GM13977 (cell line): Measurements from ENCODE around the gene PPIL1.

ENCODE experiments used
- DNase-seq: peaks from one replicate; pipeline ENCODE4 v3.0.0; 2012; ENCODE audit warnings: low spot score
- in situ Hi-C: fragments of 300-500 bp; cut with MboI; formaldehyde crosslinking; loops from one replicate; pipeline ENCODE4 v1.12.0; 2022; ENCODE audit warnings: low sequenced_read_pairs, low pct_unique_long_range_greater_than_20kb, mixed read lengths, inconsistent platforms; ENCODE audit not compliant: unreplicated experiment
- TF ChIP-seq, protein P1 (sequence below): IDR thresholded peaks from 2 replicates; pipeline ENCODE4 v1.5.1; 2012; ENCODE audit warnings: mild to moderate bottlenecking, control low read depth; ENCODE audit not compliant: insufficient read depth; ENCODE audit errors: extremely low read depth, missing control alignments

The PPIL1 gene

GRCh38 chr6:36837022-36837339 is 37.6 kb downstream of the PPIL1 start:
- no peak for DNase-seq
- TF ChIP-seq, protein P1, sequence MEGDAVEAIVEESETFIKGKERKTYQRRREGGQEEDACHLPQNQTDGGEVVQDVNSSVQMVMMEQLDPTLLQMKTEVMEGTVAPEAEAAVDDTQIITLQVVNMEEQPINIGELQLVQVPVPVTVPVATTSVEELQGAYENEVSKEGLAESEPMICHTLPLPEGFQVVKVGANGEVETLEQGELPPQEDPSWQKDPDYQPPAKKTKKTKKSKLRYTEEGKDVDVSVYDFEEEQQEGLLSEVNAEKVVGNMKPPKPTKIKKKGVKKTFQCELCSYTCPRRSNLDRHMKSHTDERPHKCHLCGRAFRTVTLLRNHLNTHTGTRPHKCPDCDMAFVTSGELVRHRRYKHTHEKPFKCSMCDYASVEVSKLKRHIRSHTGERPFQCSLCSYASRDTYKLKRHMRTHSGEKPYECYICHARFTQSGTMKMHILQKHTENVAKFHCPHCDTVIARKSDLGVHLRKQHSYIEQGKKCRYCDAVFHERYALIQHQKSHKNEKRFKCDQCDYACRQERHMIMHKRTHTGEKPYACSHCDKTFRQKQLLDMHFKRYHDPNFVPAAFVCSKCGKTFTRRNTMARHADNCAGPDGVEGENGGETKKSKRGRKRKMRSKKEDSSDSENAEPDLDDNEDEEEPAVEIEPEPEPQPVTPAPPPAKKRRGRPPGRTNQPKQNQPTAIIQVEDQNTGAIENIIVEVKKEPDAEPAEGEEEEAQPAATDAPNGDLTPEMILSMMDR, result no peak
- in situ Hi-C loops, result no loop called here

- in situ Hi-C loops, result no loop called here
- no peak for DNase-seq
- TF ChIP-seq, protein P1, result no peak
These were observed 38.2 kb downstream of the PPIL1 start for GRCh38 chr6:36836111-36837021.

DNA sequence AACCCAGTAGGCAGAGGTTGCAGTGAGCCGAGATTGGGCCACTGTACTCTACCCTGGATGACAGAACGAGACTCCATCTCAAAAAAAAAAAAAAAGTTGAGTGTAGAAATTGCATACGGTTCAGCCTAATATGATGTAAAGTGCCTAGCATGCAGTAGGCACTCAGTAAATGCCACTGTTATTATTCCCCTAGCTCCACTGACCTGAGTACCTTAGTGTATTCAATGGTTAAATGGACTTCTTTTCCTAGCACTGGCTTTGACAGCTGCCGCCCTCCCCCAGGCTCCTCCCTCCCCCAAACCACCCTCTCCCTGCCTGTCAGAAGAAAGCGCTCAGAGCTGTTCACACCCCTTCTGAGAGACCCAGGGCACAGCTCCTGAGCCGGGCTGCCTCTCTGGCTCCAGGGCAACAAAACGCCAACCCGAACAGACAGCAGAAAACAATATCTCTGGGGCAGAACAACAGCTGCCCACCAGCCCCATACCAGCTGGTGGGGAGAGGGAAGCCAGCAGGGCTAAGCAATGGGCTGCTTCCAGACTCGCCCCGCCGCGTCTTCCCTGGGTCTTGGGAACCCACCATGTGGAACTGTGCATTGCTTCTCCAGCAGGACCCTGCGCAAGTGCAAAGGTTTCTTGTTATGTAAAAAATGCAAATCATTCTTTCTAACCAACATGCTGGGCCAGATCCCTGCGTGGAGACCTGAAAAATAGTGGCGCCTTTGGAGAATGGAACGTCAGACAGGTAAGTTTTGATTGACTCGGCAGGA is 39.8 kb downstream of the PPIL1 start:
- TF ChIP-seq, protein P1, result no peak
- DNase-seq, result no peak
- in situ Hi-C loops, result no loop called here

DNA sequence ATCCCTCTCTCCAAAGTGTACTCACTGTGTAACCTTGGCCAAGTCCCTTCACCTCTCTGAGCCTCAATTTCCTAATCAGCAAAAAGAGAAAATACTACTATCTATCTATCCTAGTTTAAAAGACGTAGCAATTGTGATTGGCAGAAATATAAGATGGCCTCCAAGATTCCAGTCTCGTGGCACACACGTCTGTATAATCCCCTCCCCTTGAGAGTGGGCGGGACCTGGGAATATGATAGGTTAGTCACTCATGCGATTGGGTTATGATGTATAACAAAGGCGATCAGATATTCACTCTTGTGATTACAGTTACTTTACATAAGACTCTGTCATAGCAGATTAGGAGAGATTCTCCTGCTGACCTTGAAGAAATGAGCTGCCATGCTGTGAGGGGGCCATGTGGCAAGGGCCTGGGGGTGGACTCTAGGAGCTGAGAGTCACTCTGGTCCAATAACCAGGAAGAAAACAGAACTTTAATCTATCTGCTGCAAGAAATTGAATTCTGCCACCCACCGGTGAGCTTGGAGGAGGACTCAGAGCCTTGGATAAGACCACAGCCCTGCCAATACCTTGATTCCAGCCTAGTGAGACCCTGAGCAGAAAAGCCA is 41.3 kb downstream of the PPIL1 start:
- in situ Hi-C loops, result no loop called here
- DNase-seq, result no peak
- TF ChIP-seq, protein P1, result no peak

DNA sequence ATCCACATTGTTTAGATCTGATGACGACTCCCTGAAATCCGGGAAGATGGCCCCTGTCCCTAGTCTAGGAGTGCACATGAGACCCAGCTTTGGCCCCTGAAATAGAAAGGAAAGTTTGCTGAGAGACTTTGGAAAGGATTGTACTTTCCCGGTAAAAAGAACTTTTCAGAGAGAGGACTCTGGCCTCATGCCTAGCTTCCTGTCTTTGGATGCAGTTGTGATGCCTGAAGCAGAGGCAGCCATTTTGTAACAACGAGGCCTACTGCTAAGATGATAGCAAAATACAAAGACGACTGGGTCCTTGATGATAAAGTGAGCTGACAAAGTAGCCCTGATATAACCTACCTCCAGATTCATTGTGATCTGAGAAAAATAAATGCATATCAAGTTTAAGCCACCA is 42.3 kb downstream of the PPIL1 start:
- DNase-seq, result no peak
- TF ChIP-seq, protein P1, result no peak

GRCh38 chr6:36830577-36830976 is 44.0 kb downstream of the PPIL1 start:
- TF ChIP-seq, protein P1, result no peak
- in situ Hi-C loops, result no loop called here
- DNase-seq, result no peak

More for the DNA sequence above, 42.3 kb downstream of the PPIL1 start:
- in situ Hi-C loops, result no loop called here
